PC-3 (cell line): Measurements from ENCODE around the gene NFATC1.

Experiments
- EZH2 ChIP-seq: fragments of 300-600 bp; sonication (generic); IDR thresholded peaks from one replicate; pipeline ENCODE4 v1.6.1; 2017; ENCODE audit warnings: antibody characterized with exemption, mild to moderate bottlenecking, low read length; ENCODE audit not compliant: unreplicated experiment
- EZH2phosphoT487 ChIP-seq: fragments of 300-600 bp; sonication (generic); IDR thresholded peaks from 2 replicates; pipeline ENCODE4 v1.6.1; 2018; ENCODE audit warnings: mild to moderate bottlenecking, antibody characterized with exemption, low read length, borderline replicate concordance
- TF ChIP-seq, protein P1 (sequence below): fragments of 300-600 bp; sonication (generic); conservative IDR thresholded peaks from 2 replicates; pipeline ENCODE4 v1.5.1; 2017; ENCODE audit warnings: antibody characterized with exemption, low read depth, mild to moderate bottlenecking, low read length

DNA sequence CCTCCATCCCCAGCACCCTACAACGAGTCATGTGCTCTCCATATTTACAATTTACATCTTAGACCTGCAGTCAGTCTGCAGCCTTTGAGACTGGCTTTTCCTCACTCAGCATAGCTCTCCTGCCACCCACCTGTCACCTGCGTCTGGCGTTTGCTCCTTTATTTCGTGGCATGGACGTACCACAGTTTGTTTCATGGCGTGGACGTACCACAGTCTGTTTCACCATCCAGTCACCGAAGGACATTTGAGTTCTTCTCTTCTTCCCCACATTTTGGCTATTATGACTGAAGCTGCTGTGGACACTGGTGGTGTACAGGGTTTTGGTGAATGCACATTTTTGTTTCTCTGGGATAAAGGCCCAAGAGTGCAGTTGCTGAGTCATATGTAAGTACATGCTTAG, 142.0 kb downstream of the NFATC1 start:
- TF ChIP-seq EZH2 = no peak
- no peak for TF ChIP-seq EZH2phosphoT487
- TF ChIP-seq, protein P1, sequence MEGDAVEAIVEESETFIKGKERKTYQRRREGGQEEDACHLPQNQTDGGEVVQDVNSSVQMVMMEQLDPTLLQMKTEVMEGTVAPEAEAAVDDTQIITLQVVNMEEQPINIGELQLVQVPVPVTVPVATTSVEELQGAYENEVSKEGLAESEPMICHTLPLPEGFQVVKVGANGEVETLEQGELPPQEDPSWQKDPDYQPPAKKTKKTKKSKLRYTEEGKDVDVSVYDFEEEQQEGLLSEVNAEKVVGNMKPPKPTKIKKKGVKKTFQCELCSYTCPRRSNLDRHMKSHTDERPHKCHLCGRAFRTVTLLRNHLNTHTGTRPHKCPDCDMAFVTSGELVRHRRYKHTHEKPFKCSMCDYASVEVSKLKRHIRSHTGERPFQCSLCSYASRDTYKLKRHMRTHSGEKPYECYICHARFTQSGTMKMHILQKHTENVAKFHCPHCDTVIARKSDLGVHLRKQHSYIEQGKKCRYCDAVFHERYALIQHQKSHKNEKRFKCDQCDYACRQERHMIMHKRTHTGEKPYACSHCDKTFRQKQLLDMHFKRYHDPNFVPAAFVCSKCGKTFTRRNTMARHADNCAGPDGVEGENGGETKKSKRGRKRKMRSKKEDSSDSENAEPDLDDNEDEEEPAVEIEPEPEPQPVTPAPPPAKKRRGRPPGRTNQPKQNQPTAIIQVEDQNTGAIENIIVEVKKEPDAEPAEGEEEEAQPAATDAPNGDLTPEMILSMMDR = no peak
